Midbrain (tissue), 1 donor: Measurements from ENCODE around the gene SRPRB.

Source experiments
- DNase-seq: peaks from one replicate; lab custom pipeline; 2025; lab: John Stamatoyannopoulos, UW

Gene SRPRB

DNA sequence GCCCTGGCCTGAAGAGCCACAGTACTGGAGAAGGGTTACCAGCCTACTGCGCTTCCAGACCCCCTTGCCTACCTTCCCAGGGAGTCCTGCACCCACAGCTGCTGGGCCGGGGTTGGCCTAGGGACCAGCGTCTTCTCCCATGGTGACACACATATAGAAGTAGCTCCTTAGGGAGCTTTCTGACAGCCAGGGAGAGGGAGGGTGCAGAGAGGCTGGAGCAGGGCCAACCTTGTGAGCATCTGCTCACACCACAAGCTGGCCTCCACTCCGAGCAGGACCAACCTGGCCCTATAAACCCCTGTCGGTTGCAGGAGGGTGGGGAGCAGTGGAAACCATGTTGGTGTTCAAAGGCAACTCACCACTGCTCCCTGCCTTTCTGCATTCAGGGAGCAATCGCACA lies 35.2 kb downstream of the SRPRB start:
- no peak for DNase-seq

DNA sequence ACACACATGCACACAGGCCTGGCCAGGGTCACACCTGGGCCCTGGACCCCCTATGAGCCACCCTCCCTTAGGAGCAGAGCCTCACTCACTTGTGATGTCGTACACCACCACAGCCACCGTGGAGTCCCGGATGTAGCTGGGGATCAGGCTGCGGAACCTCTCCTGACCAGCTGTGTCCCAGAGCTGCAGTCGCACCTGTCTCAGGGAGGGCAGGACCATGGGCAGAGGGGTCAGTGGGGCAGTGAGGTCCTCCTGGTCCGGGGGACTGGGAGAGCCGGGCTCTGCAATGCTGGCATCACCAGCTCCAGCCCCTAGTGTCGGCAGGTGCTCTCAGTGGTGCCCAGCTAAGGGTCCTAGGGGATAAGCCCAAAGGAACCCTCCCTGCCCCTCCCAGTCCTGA lies 35.6 kb downstream of the SRPRB start:
- no peak for DNase-seq

- no peak for DNase-seq
Observed at GRCh38 chr3:133842158-133842557, 36.5 kb downstream of the SRPRB start.

DNA sequence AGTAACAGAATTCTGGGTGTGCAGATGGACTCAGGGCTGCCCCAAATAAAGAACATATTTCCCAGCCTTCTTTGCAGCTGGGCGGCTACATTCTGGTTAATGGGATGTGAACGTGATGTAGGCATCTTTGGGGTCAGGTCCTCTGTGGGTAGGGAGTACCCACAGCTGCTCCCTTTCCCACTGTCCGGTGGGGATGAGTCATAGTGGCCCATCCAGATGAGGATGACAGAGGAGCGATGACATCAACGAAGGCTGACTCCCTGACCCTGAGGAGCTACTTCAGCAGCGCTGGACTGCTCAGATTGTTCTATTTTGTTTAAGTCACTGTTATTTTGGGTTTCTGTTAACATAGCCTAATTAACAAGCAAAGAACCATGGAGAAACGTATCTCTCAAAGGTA lies 38.0 kb downstream of the SRPRB start:
- no peak for DNase-seq

DNA sequence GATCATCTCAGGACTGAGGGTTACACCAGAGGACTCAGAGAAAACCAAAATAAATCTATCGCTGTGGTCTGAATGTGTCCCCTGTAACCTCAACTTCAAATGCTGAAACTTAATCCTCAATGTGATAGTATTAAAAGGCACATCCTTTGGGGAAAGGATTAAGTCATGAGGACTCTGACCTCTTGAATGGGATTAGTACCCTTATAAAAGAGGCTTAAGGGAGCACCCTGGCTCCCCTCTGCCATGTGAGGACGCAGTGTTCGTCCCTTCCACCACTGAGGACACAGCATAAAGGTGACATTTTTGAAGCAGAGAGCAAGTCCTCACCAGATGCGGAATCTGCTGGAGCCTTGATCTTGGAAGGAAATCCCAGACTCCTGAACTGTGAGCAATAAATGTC lies 39.5 kb downstream of the SRPRB start:
- DNase-seq: no peak

- DNase-seq: no peak
Observed at GRCh38 chr3:133849346-133849745, 43.7 kb downstream of the SRPRB start.

- DNase-seq: no peak
Observed at GRCh38 chr3:133850034-133850433, 44.4 kb downstream of the SRPRB start.

DNA sequence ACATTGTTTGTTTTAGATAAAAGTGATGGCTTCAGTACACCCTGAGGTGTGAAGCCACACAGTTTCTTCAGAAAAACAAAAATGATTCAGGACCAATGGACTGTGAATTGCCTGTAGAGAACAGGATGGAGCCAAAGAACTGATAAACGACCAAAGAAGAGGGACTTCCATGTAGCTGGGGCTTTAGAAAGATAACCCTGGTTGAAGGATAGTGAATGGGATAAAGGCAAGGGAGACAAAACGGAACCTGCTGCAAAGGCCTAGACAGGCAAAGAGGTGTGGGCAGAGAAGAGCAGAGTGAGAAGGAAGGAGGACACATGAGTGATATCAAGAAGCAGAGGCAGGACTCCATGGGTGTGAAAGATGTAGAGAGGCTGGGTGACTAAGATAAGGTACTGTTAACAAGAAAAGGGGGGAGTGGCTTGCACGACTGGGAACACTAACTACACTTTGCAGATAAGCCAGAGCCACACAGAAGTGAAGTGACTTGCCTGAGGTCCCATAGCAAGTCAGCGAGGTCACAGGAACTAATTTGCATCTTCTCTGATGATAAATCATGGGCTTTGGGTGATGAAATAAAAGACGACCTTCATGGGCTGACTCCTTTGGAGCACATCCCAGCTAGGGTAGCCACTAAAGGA lies 45.8 kb downstream of the SRPRB start:
- DNase-seq: no peak

DNA sequence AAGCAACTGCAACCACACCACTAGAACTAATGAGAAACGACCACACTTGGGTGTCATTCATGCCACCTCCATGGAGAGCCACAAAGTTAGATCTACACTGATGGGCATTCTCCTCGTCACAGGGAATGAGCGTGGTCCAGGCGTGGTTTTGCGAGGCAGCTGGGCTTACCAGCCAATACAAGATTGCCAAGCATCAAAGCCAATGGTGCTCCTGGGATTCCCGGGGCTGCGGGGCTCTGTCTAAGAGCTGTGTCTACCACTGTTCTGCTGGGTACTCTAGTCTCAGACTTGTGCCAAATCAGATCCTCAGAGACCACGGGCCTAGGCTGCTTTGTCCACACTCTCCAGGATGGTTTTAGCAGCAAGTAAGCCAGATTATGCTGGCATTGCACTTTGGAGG lies 46.3 kb downstream of the SRPRB start:
- no peak for DNase-seq

DNA sequence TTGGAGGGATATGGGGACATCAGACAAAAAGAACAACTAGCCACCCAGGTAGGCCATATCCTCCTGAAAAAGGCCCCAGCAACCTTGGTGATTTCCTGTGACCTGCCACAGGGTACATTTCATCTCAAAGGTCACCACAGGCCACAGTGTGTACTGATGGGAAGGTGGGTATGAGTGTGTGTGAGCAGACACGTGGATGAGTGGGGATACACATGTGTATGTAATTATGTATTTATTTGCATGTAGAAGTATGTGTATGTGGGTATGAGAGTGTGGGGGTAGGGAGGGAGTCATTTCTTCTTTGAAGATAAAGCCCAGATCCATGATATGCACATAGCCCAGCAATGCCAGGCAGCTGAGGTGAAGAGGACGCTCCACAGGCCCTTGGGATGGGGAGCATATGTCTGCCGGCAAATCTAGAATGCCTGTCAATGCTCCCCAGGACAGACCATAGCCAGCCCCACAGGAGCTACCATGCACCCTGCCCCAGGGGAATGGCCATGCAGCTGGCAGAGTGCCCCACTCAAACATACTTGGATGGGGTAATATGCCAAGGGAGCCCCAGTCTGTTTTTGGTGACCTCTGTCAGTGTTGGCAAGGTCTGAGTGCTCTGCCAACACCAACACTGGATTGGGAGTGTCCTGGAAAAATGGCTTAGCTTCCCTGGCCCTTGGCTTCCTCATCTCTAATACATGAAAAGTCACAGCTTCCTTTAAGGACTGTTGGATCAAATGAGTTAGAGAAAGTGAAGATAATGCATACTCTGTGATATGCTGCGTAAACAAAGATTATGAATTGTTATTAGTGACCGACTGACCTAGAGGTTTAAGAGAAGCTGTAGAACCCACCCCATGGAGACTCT lies 47.7 kb downstream of the SRPRB start:
- no peak for DNase-seq

DNA sequence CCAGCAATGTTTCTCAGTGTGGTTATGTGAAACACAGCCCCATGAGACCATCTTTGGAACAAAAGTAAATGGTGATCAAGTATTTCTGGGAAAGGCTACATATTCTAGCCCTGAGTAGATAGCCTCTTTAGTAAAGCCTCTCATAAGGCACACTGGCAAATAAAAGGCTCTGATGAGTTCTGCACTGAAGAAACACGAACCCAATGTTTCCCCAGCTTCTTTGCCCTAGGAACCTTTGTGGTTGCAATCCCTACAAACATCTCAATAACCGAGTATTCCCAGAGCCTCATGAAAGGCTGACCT lies 48.3 kb downstream of the SRPRB start:
- DNase-seq: no peak

DNA sequence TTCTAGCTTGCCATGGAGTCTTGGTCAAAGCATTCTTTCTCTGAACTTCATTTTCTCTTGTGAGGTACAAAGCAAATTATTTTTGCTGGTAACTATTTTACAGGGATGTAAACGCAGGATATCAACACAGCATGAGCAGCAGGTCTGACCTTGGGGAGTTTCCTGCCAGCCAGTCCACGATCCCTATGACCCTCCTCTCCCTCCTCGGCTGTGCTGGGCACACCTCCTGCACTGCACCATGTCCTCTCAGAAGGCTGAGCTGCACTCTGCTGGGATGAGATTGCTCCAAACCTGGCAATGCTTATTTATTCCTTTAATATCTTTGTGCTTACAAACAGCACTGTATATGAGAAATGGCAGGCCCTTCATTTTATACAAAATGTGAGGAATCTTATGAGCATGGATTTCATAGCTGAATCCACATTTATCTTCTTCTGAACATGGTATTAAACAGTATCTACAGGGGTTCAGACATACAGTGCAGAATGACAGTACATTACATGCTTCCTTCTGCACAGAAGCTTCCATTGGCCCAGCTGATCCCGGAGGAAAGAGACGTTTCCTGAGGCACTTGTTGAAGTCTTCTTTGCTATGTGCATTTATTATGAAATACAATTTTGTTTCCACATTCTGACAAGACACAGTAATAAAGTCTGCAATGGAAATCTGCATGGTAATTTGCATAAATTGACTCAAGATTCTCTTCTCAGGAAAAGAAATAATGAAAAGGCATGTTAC lies 48.8 kb downstream of the SRPRB start:
- DNase-seq: no peak

GRCh38 chr3:133855002-133855370 lies 49.4 kb downstream of the SRPRB start:
- peak; percentile 72 for DNase-seq

GRCh38 chr3:133855772-133856171 lies 50.2 kb downstream of the SRPRB start:
- no peak for DNase-seq

DNA sequence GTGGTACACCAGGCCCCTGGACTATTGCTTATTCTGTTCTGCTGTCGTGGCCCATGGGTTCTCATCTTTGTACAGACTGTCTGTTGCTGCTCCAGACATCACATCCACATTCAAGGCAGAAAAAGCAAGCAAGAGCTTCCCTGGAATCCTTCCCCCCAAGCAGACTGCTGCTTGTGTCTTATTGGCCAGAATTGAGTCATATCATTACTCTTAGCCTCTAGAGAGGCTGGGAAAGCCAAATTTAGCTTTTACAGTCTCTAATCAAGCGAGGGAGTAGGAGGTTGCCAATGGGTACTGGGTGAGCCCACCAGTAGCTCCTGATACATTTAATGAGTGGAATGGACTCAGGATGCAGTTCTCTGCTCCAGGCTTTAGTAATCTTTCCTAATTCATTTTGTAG lies 50.7 kb downstream of the SRPRB start:
- DNase-seq: no peak

GRCh38 chr3:133857767-133858166 lies 52.2 kb downstream of the SRPRB start:
- DNase-seq: no peak

- no peak for DNase-seq
Observed at GRCh38 chr3:133859381-133860234, 54.0 kb downstream of the SRPRB start.

DNA sequence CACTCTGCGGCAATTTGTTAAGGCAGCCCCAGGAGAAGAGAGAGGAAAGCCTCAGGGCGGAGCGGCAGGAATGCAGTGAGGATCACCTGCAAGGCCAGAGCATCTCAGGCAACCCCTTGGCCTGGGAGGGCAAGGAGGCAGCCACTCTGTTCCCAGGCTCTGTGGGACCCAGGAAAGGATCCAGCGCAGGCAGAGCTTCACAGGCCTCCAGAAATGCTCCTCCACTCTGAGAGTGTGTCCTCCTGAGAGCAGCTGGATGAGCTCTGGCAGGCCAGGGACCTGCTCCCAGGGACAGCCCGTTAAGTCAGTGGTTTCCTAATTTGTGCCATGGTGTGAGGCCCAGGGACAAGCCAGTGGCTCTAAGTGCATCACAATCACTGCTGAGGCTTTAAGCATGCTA lies 54.9 kb downstream of the SRPRB start:
- no peak for DNase-seq

DNA sequence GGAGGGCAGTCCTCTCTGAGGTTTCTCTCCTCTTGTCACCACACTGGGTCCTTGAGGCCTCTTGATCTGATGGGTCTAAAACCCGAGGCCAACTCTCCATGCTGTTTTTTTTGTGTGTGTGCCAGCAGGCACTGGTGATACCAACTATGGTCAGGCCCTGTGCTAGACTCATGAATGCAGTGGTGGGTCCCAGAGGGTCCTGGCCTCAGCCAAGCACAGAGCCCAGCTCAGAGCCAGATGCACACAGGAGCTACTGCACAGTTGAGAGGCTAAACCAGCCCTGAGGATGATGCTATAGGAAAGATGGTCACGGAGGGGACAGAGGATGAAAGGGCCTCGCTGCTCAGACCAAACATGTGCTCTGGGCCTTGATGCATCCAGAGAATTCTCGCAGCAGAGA lies 56.5 kb downstream of the SRPRB start:
- no peak for DNase-seq

- DNase-seq: no peak
Observed at GRCh38 chr3:133863911-133864310, 58.3 kb downstream of the SRPRB start.

DNA sequence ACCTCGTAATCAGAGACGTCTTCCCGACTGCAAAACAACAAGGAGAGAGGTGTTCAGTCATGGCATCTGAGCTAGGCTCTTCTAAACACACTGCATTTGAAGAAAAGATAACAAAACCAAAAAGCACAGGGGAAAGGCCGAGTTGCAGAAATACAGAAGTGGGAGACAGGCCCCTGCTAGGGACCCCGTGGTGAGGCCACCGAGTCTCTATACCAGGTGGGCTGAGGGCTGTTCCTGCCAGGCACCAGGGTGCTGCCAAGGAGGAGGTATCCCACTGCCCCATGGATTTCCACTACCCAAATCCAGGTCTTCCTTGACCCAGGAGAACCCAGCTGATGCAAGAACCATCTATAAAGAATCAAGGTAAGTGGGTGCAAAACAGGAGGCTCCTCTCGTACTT lies 59.0 kb downstream of the SRPRB start:
- no peak for DNase-seq

GRCh38 chr3:133865136-133865855 lies 59.7 kb downstream of the SRPRB start:
- no peak for DNase-seq
